Activated CD4-positive, alpha-beta T cell treated with anti-CD3 and anti-CD28 coated beads for 4 hours (primary cell): ENCODE results near the gene WDR48.

Source experiments
- DNase-seq, 2 donors: peaks; one replicate each; pipeline ENCODE4 v3.0.0-alpha.2; 2020

The WDR48 gene

GRCh38 chr3:39142067-39142466 is 90.3 kb downstream of the WDR48 start:
- DNase-seq = no peak

GRCh38 chr3:39143051-39143885 is 91.5 kb downstream of the WDR48 start:
- no peak for DNase-seq

GRCh38 chr3:39144095-39144747 is 92.4 kb downstream of the WDR48 start:
- no peak for DNase-seq

- no peak for DNase-seq
These were observed 93.0 kb downstream of the WDR48 start for GRCh38 chr3:39144748-39145380.

GRCh38 chr3:39146083-39146501 is 94.3 kb downstream of the WDR48 start:
- no peak for DNase-seq
